H9 (cell line): Measurements from ENCODE around the gene VPS29. TPM values are rescaled to one million over a fixed set of nuclear protein-coding genes. Genes with fewer than 3 reads are reported as not detected.

Source experiments
- DNase-seq: peaks from one replicate; pipeline ENCODE4 v3.0.0-alpha.2; 2017
- H2AFZ ChIP-seq: one replicate; pipeline ENCODE4 v1.6.1; 2013; ENCODE audit warnings: mild to moderate bottlenecking, low read length, control low read depth, moderate library complexity
- H2AK5ac ChIP-seq: 2 replicates; pipeline ENCODE4 v1.6.1; 2013; ENCODE audit warnings: low read length, control low read depth, mixed read lengths; ENCODE audit not compliant: insufficient read length
- H2BK120ac ChIP-seq: one replicate; pipeline ENCODE4 v1.6.1; 2013; ENCODE audit warnings: low read depth, mild to moderate bottlenecking, low read length, control low read depth, inconsistent platforms; ENCODE audit not compliant: poor library complexity, severe bottlenecking
- H2BK12ac ChIP-seq: 2 replicates; pipeline ENCODE4 v1.6.1; 2013; ENCODE audit warnings: low read length, control low read depth, mixed read lengths, low read depth; ENCODE audit not compliant: insufficient read length
- H2BK15ac ChIP-seq: 2 replicates; pipeline ENCODE4 v1.6.1; 2013; ENCODE audit warnings: low read depth, low read length, control low read depth
- H2BK20ac ChIP-seq: one replicate; pipeline ENCODE4 v1.6.1; 2013; ENCODE audit warnings: low read depth, mild to moderate bottlenecking, low read length, control low read depth, inconsistent platforms; ENCODE audit not compliant: poor library complexity, severe bottlenecking
- H2BK5ac ChIP-seq: 2 replicates; pipeline ENCODE4 v1.6.1; 2013; ENCODE audit warnings: low read length, control low read depth, mixed read lengths; ENCODE audit not compliant: insufficient read length
- H3K14ac ChIP-seq: 2 replicates; pipeline ENCODE4 v1.6.1; 2013; ENCODE audit warnings: low read length, control low read depth; ENCODE audit not compliant: insufficient read depth
- H3K18ac ChIP-seq: 2 replicates; pipeline ENCODE4 v1.6.1; 2013; ENCODE audit warnings: low read depth, mild to moderate bottlenecking, mixed read lengths, low read length, control low read depth; ENCODE audit not compliant: insufficient read length
- H3K23ac ChIP-seq: 2 replicates; pipeline ENCODE4 v1.6.1; 2013; ENCODE audit warnings: low read length, control low read depth, mixed read lengths, low read depth; ENCODE audit not compliant: insufficient read length
- H3K23me2 ChIP-seq: 2 replicates; pipeline ENCODE4 v1.6.1; 2013; ENCODE audit warnings: low read depth, mild to moderate bottlenecking, mixed read lengths, low read length, control low read depth; ENCODE audit not compliant: insufficient read length, poor library complexity, severe bottlenecking
- H3K27ac ChIP-seq: 2 replicates; pipeline ENCODE4 v1.5.1; 2013; ENCODE audit warnings: low read length, control low read depth, mixed read lengths, low read depth; ENCODE audit not compliant: insufficient read length
- H3K27me3 ChIP-seq: 2 replicates; pipeline ENCODE4 v1.6.1; 2013; ENCODE audit warnings: low read length, control low read depth, inconsistent platforms; ENCODE audit not compliant: insufficient read depth
- H3K4ac ChIP-seq: 2 replicates; pipeline ENCODE4 v1.6.1; 2013; ENCODE audit warnings: low read depth, mild to moderate bottlenecking, control low read depth, inconsistent platforms, low read length, moderate library complexity
- H3K4me1 ChIP-seq: 2 replicates; pipeline ENCODE4 v1.6.1; 2013; ENCODE audit warnings: low read length, control low read depth, inconsistent platforms; ENCODE audit not compliant: insufficient read depth
- H3K4me2 ChIP-seq: 2 replicates; pipeline ENCODE4 v1.6.1; 2013; ENCODE audit warnings: low read length, control low read depth, mixed read lengths; ENCODE audit not compliant: insufficient read length, insufficient read depth
- H3K56ac ChIP-seq: 2 replicates; pipeline ENCODE4 v1.6.1; 2013; ENCODE audit warnings: low read depth, mild to moderate bottlenecking, mixed read lengths, low read length, control low read depth; ENCODE audit not compliant: insufficient read length
- H3K79me1 ChIP-seq: 2 replicates; pipeline ENCODE4 v1.6.1; 2013; ENCODE audit warnings: low read depth, mild to moderate bottlenecking, moderate library complexity, low read length, control low read depth, inconsistent platforms; ENCODE audit not compliant: insufficient read depth, poor library complexity, severe bottlenecking
- H3K79me2 ChIP-seq: 2 replicates; pipeline ENCODE4 v1.6.1; 2013; ENCODE audit warnings: low read length, control low read depth, inconsistent platforms; ENCODE audit not compliant: insufficient read depth
- H3K9ac ChIP-seq: 2 replicates; pipeline ENCODE4 v1.6.1; 2013; ENCODE audit warnings: low read length, control low read depth, mixed read lengths; ENCODE audit not compliant: insufficient read length; ENCODE audit errors: extremely low read depth
- H3K9me3 ChIP-seq: one replicate; pipeline ENCODE4 v1.6.1; 2013; ENCODE audit warnings: low read depth, low read length, inconsistent platforms; ENCODE audit not compliant: control insufficient read depth
- H3T11ph ChIP-seq: one replicate; pipeline ENCODE4 v1.6.1; 2013; ENCODE audit warnings: mild to moderate bottlenecking, low read length, control low read depth, inconsistent platforms
- H4K20me1 ChIP-seq: one replicate; pipeline ENCODE4 v1.6.1; 2013; ENCODE audit not compliant: control insufficient read depth, insufficient read length, insufficient read depth
- H4K5ac ChIP-seq: 2 replicates; pipeline ENCODE4 v1.6.1; 2013; ENCODE audit warnings: low read depth, mild to moderate bottlenecking, mixed read lengths, low read length, control low read depth; ENCODE audit not compliant: insufficient read length
- H4K8ac ChIP-seq: replicated peaks from 2 replicates; pipeline ENCODE4 v1.6.1; 2013; ENCODE audit warnings: low read length, control low read depth, mixed read lengths, low read depth; ENCODE audit not compliant: insufficient read length
- H4K91ac ChIP-seq: 2 replicates; pipeline ENCODE4 v1.6.1; 2013; ENCODE audit warnings: low read depth, mild to moderate bottlenecking, moderate library complexity, mixed read lengths, low read length, control low read depth; ENCODE audit not compliant: insufficient read length
- H3K27ac Mint-ChIP-seq, 3 experiments: 2 replicates in 2 of 3; 3 replicates in 1 of 3; pipeline ENCODE4 v1.8.0; 2020 to 2021; ENCODE audit warnings: mixed read lengths in 3 of 3, mild to moderate bottlenecking in 1 of 3, moderate library complexity in 1 of 3
- H3K27me3 Mint-ChIP-seq: 2 replicates; pipeline ENCODE4 v1.8.0; 2021; ENCODE audit warnings: low read depth, mild to moderate bottlenecking, moderate library complexity, mixed read lengths
- H3K36me3 Mint-ChIP-seq, 3 experiments: 2 replicates in 2 of 3; 3 replicates in 1 of 3; pipeline ENCODE4 v1.8.0; 2020 to 2021; ENCODE audit warnings: low read depth in 3 of 3, mixed read lengths in 3 of 3; ENCODE audit not compliant: insufficient read depth in 1 of 3
- H3K4me1 Mint-ChIP-seq, 2 experiments: 2 replicates each; pipeline ENCODE4 v1.8.0; 2020; ENCODE audit warnings: mixed read lengths in 2 of 2
- H3K4me3 Mint-ChIP-seq, 2 experiments: 2 replicates in 1 of 2; 3 replicates in 1 of 2; pipeline ENCODE4 v1.8.0; 2020 to 2021; ENCODE audit warnings: mild to moderate bottlenecking in 2 of 2, mixed read lengths in 2 of 2, moderate library complexity in 1 of 2
- H3K9me3 Mint-ChIP-seq, 2 experiments: 2 replicates in 1 of 2; 3 replicates in 1 of 2; pipeline ENCODE4 v1.8.0; 2020; ENCODE audit warnings: mild to moderate bottlenecking in 2 of 2, mixed read lengths in 2 of 2, moderate library complexity in 1 of 2
- CTCF ChIP-seq: fragments of 200-600 bp; sonication (generic); conservative IDR thresholded peaks from 3 replicates; pipeline ENCODE4 v1.8.0; 2021; ENCODE audit warnings: antibody characterized with exemption, mild to moderate bottlenecking
- WGBS: extraction: QIAGEN DNeasy Blood & Tissue Kit; methylation state at CpG from one replicate; pipeline ENCODE4 v1.1.7; 2013; ENCODE audit warnings: missing lambda C conversion rate, low lambda C conversion rate, mixed read lengths; ENCODE audit not compliant: insufficient read length; ENCODE audit errors: extremely low coverage; 5-methylcytosine and 5-hydroxymethylcytosine counted together
- total RNA-seq: library from RNA; stranded (reverse); gene quantifications from 2 replicates; pipeline ENCODE4 v1.2.1, GENCODE V29; 2021

VPS29 gene
- total RNA-seq, 1 experiment from 2014 or later: 81.5 TPM

- no peaks in the 10 kb centered on the region for H3K27me3 Mint-ChIP-seq
- Histone ChIP-seq H3K79me2 (no peaks in the 10 kb centered on the region; the same call in 1 of the 2 replicates), H3K56ac (no peak overlapping the region), H3K79me1 (no peaks in the 10 kb centered on the region), H2BK12ac (no peak overlapping the region), H4K91ac (no peak overlapping the region), H3K4me1 (no peaks in the 10 kb centered on the region), H3K4me2 (no peak overlapping the region), H3K18ac (no peak overlapping the region), H3K4ac (no peak overlapping the region), H3T11ph (no peak overlapping the region), H2AK5ac (no peak overlapping the region), H4K8ac (no peak overlapping the region), H3K23me2 (no peaks in the 10 kb centered on the region), H2BK5ac (no peak overlapping the region), H3K27me3 (no peaks in the 10 kb centered on the region), H3K9ac (no peak overlapping the region), H2BK20ac (no peak overlapping the region), H3K14ac (no peak overlapping the region), H3K9me3 (no peaks in the 10 kb centered on the region), H2BK15ac (no peak overlapping the region), H3K27ac (no peak overlapping the region), H4K20me1 (no peaks in the 10 kb centered on the region), H2AFZ (no peak overlapping the region), H4K5ac (no peak overlapping the region), H3K23ac (no peak overlapping the region), H2BK120ac (no peak overlapping the region)
- H3K36me3 Mint-ChIP-seq: peaks cover 5 to 31% (median 16%) of the 10 kb centered on the region in 3 experiments; a peak in 6 of 7 replicates
- H3K4me1 Mint-ChIP-seq: peaks cover 3 to 4% of the 10 kb centered on the region in 2 experiments; a peak in 3 of 4 replicates
- H3K27ac Mint-ChIP-seq: no peak overlapping the region
- DNase-seq: no peak
- H3K9me3 Mint-ChIP-seq: no peaks in the 10 kb centered on the region
- WGBS: no CpG with 5 or more reads among the region's 6 CpGs
- TF ChIP-seq CTCF: no peak
- no peak overlapping the region for H3K4me3 Mint-ChIP-seq
These were observed 31.7 kb upstream of the VPS29 start for GRCh38 chr12:110533607-110534006.
